B cell (primary cell): ENCODE measurements around the gene EOGT.

Experiments used
- EZH2 ChIP-seq: IDR thresholded peaks from 2 replicates; pipeline ENCODE4 v1.6.1; 2012; ENCODE audit warnings: borderline replicate concordance, low read depth, mild to moderate bottlenecking, moderate library complexity, low read length; ENCODE audit not compliant: insufficient read depth, poor library complexity, severe bottlenecking
- TF ChIP-seq, protein P1 (sequence below): fragments of 200-600 bp; IDR thresholded peaks from one replicate; pipeline ENCODE4 v1.8.0; 2022; ENCODE audit warnings: antibody characterized with exemption, mild to moderate bottlenecking

- TF ChIP-seq EZH2: no peak
- TF ChIP-seq, protein P1, sequence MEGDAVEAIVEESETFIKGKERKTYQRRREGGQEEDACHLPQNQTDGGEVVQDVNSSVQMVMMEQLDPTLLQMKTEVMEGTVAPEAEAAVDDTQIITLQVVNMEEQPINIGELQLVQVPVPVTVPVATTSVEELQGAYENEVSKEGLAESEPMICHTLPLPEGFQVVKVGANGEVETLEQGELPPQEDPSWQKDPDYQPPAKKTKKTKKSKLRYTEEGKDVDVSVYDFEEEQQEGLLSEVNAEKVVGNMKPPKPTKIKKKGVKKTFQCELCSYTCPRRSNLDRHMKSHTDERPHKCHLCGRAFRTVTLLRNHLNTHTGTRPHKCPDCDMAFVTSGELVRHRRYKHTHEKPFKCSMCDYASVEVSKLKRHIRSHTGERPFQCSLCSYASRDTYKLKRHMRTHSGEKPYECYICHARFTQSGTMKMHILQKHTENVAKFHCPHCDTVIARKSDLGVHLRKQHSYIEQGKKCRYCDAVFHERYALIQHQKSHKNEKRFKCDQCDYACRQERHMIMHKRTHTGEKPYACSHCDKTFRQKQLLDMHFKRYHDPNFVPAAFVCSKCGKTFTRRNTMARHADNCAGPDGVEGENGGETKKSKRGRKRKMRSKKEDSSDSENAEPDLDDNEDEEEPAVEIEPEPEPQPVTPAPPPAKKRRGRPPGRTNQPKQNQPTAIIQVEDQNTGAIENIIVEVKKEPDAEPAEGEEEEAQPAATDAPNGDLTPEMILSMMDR: peak; percentile 45
Measured at GRCh38 chr3:68972358-68972979, 41.0 kb downstream of the EOGT start.
